ENCODE results near the gene PARG. TPM values are rescaled to one million over a fixed set of nuclear protein-coding genes. Genes with fewer than 3 reads are reported as not detected.

Gene PARG
- 16.7 to 22.5 TPM (median 20.0 TPM) in 5 replicates for total RNA-seq (2022; extraction: Qiagen RNA extraction)

GRCh38 chr10:49941447-49942338 lies at the start of gene PARG, which contains the start of gene TIMM23B:
Gene PARG (minus strand): TSS chr10:49942027. CDS start chr10:49941725, 302 bp downstream.
Gene TIMM23B (plus strand): TSS chr10:49942053. CDS start chr10:49942195, 142 bp downstream.

GRCh38 chr10:49988376-49988775 lies 46.5 kb upstream of the PARG start, which contains the start of gene AGAP6:
Gene AGAP6 (plus strand): TSS chr10:49988406. CDS start chr10:49988716, 310 bp downstream.

Other genes starting within 250 kb of the PARG start
- gene OGDHL, start 179.7 kb downstream of the PARG start, total RNA-seq (2022; extraction: Qiagen RNA extraction), result 0.41 to 0.60 TPM (median 0.50 TPM) in 5 replicates
- 16.1 to 21.5 TPM (median 18.6 TPM) in 5 replicates for gene TIMM23B, start within 50 bp of the PARG start, total RNA-seq (2022; extraction: Qiagen RNA extraction)
- 5.7 to 9.2 TPM (median 8.6 TPM) in 5 replicates for gene AGAP6, start 46.4 kb upstream of the PARG start, total RNA-seq (2022; extraction: Qiagen RNA extraction)
- gene WASHC2A, start 125.9 kb upstream of the PARG start, total RNA-seq (2022; extraction: Qiagen RNA extraction), result 11.7 to 14.6 TPM (median 12.6 TPM) in 5 replicates